ENCODE measurements around the gene RASIP1. TPM values are rescaled to one million over a fixed set of nuclear protein-coding genes. Genes with fewer than 3 reads are reported as not detected.
A peak's percentile ranks its signal among the peaks of the same experiment; 100 is the strongest.
"Not testable (repeated sequence)": the region's sequence is repeated elsewhere in the genome, so short reads cannot be mapped to it uniquely, and the experiment has no call there.

The RASIP1 gene
- polyA plus RNA-seq, 10 donors = 18.7 to 28.8 (median 21.7) TPM

GRCh38 chr19:48738557-48739403, 1.6 kb downstream of the RASIP1 start:
- peak; percentile 86 to 93 (median 89) for DNase-seq

- peak; percentile 57 to 69 (median 61) for DNase-seq
These were observed 2.9 kb downstream of the RASIP1 start for GRCh38 chr19:48737360-48737998.

DNA sequence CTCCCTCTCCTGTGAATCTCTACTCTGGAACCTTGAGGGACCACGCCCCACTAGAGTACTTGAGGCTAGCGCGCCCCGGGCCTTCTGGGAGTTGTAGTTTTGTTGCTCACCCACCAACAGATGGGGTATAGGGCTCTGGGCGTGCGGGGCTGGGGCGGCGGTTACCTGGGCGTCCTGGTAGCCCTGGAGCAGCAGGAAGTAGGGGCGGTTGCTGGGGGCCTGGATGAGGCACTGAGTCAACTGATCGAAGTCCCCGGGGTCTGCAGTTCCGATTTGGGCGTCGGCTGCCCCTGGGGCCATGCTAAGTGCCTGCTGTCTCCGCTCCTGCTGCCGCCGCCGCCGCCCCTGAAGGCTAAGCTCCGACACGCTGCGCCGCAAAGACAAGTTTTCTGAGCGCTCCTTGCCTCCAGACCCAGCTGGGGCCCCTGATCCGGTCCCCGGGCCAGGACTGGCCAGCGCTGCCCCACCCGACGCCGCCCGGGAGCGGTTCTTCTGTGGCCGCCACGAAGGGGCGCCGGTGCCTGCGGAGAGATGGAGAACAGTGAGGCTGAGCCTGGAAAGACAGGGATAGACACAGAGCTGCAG, 5.3 kb downstream of the RASIP1 start:
- no peak for DNase-seq

DNA sequence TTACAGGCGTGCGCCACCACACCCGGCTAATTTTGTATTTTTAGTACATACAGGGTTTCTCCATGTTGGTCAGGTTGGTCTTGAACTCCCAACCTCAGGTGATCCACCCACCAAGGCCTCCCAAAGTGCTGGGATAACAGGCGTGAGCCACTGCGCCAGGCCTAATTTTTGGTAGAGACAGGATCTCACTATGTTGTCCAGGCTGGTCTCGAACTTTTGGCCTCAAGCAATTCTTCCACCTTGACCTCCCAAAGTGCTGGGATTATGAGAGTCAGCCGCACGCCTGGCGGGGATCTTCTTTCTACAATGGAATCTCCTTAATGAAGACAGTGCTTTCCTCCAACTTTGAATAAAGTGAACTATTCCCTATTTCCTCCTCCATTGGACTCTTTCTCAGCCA, 5.8 kb downstream of the RASIP1 start:
- DNase-seq = no peak

- DNase-seq = no peak
These were observed 9.0 kb downstream of the RASIP1 start for GRCh38 chr19:48731452-48731851.

DNA sequence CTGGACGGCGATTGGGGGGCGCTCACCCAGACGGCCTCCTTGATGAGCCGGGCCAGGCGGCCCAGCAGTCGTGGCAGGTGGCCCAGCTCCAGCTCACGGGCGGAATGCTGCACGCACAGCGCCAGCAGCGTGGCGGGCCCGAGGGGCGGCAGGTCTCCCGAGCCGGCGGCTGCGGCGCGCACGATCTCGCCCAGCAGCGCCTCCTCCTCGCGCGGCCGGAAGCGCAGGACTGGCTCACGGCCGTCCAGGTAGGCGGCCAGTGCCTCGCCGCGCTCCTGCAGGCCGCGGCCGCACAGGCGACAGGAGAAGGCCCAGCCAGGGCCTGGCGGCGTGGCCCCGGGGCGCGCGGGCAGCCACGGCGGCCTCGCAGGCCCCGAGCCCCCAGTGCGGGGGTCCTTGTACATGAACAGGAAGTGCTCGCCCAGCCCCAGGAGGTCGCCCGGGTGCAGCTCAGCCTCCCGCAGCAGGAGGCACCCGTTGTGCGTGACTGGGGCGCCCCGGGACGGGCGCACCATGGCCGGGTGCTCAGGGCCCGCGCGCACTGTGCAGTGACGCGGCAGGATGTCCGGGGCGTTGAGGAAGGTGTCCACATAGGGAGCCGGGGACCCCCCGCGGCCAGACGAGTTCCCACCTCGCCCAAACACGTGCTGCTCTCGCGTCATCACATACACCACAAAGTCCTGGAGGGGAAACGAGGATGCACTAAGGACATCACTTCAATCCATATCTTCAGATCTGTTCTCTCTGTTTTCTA, 11.3 kb downstream of the RASIP1 start:
- DNase-seq = no peak

DNA sequence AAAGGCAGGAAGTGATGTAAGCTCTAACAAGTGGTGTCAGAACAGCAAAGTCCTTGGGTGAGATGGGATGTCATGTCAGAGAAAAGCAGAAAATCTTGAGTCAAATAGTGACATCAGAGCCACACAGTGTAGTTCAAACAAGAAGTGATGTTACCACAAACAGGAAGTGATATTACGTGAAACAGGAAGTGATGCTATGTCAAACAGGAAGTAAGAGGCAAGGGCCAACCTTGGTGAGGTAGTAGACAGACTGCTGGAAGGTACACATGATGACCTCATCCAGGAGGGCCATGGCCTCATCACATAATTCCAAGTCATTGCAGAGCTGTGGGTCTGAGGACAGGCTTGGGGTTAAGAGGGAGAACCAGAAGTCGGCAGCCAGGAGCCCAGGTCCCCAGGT, 13.9 kb downstream of the RASIP1 start:
- peak in 1 of 3 donors; percentile 42 for DNase-seq

DNA sequence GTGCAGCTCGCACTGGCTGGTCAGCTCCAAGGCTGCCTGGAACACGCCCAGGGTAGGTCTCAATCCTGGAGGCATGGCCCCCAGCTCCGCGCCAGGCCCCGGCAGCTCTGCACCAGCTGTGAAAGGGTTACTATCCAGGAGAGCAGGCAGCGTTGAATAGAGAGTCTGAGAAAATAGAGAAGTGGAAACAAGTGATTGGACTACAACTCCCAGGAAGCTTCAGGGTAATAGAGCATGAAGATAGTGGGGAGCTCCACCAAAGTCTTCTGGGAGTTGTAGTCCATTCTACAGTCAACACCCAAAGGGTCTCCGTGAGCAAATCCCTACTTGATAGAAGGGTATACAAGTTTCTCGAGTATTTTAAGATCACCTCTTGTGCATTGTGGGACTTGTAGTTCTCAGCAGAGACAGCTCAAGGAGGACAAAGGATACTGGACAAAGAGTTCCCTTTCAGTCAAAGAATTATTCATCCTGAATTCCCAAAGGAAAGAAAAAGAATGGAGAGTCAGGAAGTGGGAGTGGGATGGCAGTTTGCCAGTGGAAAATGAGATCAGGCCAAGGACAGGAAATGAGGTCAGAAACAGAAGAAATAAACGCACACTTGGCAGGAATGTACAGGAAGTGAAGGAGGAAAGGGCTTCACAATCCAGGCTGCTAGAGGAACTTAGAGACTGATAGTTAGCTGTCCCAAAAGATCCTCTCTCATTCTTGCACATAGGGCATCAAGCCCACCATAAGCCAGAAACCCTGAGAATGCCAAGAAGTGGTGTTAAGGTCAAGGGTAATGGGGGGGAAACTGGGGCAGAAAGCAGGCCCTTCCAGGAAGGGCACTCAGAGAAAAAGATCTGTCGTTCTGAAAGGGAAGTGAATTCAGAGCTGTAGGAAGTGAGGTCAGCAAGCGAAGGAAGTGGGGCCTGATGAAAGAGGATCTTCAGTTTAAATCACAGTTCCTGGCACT, 15.3 kb downstream of the RASIP1 start:
- peak; percentile 89 to 94 (median 93) for DNase-seq

- no peak for DNase-seq
These were observed 18.2 kb downstream of the RASIP1 start for GRCh38 chr19:48722196-48722708.

DNA sequence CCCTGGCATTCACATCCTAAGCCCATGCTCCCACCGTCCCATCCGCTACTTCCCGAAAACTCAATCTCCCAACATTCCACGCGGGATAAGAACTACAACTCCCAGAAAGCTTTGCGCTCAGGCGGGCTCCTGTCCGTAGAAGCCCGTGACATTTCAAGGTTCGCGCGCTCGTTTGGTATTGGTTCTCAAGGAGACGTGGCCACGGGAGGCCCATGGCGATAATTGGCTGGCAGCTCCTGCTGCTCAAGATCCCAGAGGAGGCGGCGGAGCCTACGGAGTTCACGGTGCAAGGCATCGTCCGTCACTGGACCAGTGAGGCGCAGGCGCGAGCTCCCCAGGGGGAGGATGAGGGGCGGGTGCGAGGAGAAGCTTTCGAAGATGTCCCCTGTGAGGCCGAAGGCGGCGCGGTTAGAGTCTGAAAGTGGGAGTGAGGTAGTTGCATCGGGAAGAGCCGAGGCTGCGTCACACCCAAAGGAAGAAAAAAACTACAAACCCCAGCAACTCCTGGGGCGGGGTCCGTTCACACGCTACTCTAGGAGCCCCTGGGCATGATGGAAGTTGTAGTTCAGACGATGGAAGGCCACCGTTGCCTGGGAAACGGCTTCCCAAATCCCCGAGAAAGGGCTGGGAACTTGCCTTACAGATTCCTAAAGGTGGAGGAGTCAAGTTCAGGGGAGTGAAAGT, 19.7 kb downstream of the RASIP1 start:
- DNase-seq = peak; percentile 99 to 100 (median 100)

GRCh38 chr19:48720251-48720612, 20.2 kb downstream of the RASIP1 start:
- DNase-seq = peak in 1 of 3 donors; percentile 59

- DNase-seq = peak; percentile 59 to 76 (median 74)
These were observed 20.9 kb downstream of the RASIP1 start, which contains the start of gene MAMSTR for GRCh38 chr19:48719263-48720171. Gene MAMSTR (minus strand): TSS chr19:48719725. CDS start chr19:48719031, 694 bp downstream.

DNA sequence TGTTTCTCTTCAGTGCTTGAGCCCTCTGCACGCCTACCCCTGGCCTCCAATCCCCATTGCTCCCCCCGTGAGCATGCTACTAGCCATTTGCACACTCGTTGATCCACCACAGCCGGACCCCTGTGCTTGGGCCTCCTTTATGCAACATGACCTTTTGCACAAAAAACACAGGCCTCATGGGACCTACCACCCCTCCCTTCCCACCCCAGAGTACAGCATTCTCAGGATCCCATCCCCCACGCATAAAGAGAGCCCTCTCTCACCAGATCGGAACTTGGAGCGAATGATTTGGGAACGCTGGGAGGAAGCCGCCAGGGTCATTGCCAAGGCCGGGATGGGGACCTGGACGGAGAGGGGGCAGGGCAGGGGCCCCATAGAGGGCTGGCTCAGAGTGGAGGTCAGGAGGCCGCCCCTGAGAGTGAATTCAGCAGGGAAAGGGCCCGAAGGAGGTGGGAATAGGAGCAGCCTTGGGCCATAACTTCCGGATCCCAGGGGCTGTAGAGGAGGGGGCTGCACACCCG, 21.6 kb downstream of the RASIP1 start:
- peak in 1 of 3 donors; percentile 33 for DNase-seq

- not testable (repeated sequence) for DNase-seq
These were observed 22.3 kb downstream of the RASIP1 start for GRCh38 chr19:48718106-48718505.

GRCh38 chr19:48716562-48717291, 23.7 kb downstream of the RASIP1 start:
- peak; percentile 82 to 94 (median 84) for DNase-seq

GRCh38 chr19:48715681-48716171, 24.7 kb downstream of the RASIP1 start:
- peak in 2 of 3 donors; percentile 44 to 79 for DNase-seq
